Measurements from ENCODE around the gene LIMS2. TPM values are rescaled to one million over a fixed set of nuclear protein-coding genes. Genes with fewer than 3 reads are reported as not detected.

Gene LIMS2
- total RNA-seq, 1 experiment from 2014 or later: 1.8 TPM

GRCh38 chr2:127630096-127630863, 45.0 kb downstream of the LIMS2 start:
- DNase-seq (ENCODE audit: low spot score): no peak
- in situ Hi-C loops (cut with HindIII; ENCODE audit: low sequenced_read_pairs): no loop called here

GRCh38 chr2:127629637-127630036, 45.7 kb downstream of the LIMS2 start:
- DNase-seq (ENCODE audit: low spot score): no peak
- in situ Hi-C loops (cut with HindIII; ENCODE audit: low sequenced_read_pairs): no loop called here

DNA sequence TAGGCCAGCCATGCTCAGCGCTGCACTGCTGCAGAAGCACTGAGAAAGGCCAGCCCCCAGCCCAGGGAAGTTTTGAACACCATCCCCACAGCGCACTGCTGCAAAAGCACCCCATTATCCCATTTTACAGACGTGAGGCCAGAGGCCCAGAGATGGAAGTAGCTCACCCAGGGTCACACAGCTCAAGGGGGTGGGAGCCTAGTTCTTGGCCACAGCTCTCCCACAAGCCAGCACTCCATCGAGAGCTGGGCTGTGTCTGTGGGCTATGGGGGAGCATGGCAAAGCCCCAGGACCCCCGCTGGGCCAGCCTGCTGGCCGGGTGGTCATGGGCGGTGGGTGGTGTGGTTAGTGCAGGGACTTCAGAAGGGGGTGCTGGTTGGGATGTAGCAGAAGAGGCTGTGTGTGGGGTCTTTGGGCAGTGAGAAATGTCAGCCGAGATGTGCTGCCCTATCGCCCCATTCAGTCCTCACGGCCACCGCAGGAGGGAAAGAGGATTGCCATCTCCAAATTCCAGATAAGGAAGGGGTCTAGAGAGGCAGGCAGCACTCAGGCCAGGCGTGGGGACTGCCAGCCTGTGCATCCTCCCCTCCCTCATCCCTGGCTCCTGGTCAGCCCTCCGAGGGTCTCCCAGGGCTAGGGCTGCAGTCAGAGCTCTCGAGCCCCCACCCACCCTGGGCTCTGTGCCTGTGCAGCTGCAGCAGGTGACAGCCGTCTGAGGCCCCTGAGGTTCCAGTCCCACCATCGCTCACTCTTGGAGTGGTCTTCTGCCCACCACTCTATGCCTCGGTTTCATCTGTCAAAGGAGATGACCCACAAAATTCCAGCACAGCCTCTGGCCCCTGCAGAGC, 46.3 kb downstream of the LIMS2 start:
- DNase-seq (ENCODE audit: low spot score): no peak
- in situ Hi-C loops (cut with HindIII; ENCODE audit: low sequenced_read_pairs): no loop called here

- in situ Hi-C loops (cut with HindIII; ENCODE audit: low sequenced_read_pairs): no loop called here
These were observed 47.4 kb downstream of the LIMS2 start for GRCh38 chr2:127627740-127628571.

GRCh38 chr2:127626917-127627739, 48.2 kb downstream of the LIMS2 start:
- no peak for DNase-seq (ENCODE audit: low spot score)

More at GRCh38 chr2:127627740-127628571, 47.4 kb downstream of the LIMS2 start:
- no peak for DNase-seq (ENCODE audit: low spot score)

DNA sequence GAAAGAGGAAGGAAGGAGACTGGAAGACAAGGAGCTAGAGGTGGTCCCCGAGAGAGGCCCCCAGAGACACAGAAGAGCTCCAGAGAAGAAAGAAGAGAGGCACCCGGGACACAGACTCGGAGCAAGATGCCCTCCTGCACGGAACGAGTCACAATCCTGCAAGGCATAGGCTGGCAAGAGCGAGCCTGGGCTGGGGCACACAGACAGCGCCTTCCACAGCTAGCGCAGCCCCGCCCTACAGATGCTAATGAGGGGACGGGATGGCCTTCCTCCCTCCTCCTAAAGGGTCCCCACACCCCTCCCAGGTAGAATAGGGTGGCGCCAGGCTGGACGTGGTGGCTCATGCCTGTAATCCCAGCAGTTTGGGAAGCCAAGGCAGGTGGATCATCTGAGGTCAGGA, 49.2 kb downstream of the LIMS2 start:
- no peak for DNase-seq (ENCODE audit: low spot score)
- in situ Hi-C loops (cut with HindIII; ENCODE audit: low sequenced_read_pairs): no loop called here

More at GRCh38 chr2:127626917-127627739, 48.2 kb downstream of the LIMS2 start:
- in situ Hi-C loops (cut with HindIII; ENCODE audit: low sequenced_read_pairs): no loop called here

GRCh38 chr2:127625572-127625951, 49.8 kb downstream of the LIMS2 start:
- in situ Hi-C loops (cut with HindIII; ENCODE audit: low sequenced_read_pairs): no loop called here
- no peak for DNase-seq (ENCODE audit: low spot score)

DNA sequence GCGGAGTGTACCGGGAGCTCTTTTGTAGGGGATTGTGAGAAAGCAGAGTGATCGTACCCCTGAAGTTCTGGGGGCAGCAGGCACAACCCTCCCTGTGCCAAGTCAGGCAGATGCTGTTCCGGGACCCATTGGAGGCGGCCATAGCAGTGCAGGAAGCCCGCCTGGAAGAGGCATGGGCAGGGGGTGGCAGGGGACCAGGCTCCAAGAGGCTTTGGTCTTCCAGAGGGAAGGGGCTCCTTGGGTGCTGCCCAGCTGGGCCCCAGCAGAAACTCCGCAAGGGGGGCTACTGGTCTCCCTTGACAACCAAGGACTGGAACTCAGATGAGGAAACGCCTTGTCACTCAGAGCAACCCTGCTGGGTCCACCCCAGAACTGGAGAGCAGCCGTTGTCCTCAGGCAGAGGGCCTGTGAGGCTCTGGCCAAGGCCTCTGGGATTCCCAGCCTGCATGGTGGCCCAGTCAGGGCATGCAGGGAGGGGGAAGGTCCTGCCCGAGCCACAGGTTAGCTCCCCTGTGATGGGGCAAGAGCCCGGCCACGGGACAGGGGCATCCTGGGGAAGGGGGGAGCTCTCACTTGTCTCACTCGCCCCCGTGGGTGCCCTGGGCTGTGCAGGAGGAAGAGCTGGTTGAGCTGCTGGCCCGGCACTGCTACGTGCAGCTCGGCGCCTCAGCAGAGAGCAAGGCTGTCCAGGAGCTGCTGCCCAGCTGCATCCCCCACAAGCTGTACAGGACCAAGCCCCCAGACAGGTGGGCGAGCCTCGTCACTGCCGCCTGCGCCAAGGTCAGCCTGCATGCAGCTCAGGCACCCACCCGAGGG, 50.4 kb downstream of the LIMS2 start:
- no peak for DNase-seq (ENCODE audit: low spot score)
- in situ Hi-C loops (cut with HindIII; ENCODE audit: low sequenced_read_pairs): no loop called here

GRCh38 chr2:127624320-127624755, 51.0 kb downstream of the LIMS2 start:
- DNase-seq (ENCODE audit: low spot score): no peak
- in situ Hi-C loops (cut with HindIII; ENCODE audit: low sequenced_read_pairs): no loop called here

DNA sequence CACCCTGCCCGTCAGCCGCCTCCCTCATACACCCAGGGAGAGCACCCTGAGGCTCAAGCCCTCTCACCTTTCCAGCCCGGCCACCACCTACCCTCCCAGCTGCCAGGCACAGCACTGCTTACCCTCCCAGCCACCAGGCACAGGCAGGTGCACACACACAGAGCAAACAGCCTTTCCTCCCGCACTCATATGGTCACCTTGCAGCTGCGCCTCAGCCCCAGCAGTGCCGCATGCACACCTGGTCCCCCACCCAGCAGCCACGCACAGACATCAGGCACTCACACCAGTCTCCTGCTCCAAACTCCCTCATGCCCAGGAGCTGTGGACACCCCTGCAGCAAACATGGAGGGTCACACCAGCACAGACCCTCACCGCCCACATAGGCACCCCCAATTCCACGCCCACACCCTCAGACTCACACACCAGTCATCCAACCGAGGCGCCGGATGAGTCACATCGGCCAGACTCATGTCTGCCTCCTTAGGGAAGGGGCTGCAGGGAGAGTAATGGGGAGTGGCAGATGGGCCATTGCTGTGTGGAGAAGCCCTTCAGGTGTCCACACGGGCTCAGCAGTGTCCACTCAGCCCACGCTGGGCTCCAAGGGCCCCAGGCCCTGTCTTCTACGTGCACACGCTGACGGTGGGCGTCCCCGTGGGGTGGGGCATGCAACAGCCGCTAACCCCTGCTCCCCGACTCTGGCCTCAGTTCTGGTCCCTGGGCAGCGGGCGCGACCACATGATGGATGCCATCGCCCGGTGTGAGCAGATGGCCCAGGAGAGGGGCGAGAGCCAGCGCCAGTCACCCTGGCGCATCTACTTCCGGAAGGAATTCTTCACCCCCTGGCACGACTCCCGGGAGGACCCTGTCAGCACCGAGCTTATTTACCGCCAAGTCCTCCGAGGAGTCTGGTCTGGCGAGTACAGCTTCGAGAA, 51.7 kb downstream of the LIMS2 start:
- DNase-seq (ENCODE audit: low spot score): no peak
- in situ Hi-C loops (cut with HindIII; ENCODE audit: low sequenced_read_pairs): no loop called here

DNA sequence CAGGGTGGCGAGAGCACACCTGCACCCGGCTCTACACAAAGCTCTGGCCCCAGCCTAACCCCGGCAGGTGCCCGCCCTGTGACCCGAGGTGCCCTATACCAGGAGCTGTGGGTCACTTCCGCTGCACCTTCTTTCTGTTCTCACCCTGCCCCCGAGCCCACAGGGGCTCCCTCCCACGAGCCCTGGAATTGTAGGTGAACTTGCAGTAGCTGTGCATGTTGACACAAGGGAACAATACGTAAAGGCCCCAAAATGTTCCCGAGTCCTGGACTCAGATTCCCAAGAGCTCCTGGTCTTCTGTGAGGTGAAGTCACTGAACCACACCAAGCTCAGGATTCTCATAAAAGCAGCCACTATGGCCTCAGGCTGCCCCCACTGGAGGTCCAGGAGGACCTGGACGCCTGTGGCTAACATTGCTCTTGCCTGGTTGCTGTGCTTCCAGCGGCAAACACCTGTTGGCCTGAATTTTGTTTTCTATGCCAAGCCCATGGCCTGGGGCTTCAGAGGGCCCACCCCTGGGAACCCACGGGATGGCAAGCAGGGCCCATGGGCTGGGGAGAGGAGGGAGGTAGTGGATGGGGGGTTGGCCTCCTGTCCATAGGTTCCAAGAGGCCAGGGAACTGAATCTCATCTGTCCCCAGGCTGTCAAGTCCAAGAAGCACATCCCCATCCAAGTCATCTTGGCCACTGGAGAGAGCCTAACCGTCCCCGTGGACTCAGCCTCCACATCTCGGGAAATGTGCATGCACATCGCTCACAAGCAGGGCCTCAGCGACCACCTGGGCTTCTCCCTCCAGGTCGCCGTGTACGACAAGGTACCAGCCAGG, 52.6 kb downstream of the LIMS2 start:
- no peak for DNase-seq (ENCODE audit: low spot score)
- in situ Hi-C loops (cut with HindIII; ENCODE audit: low sequenced_read_pairs): no loop called here

GRCh38 chr2:127621981-127622431, 53.3 kb downstream of the LIMS2 start:
- in situ Hi-C loops (cut with HindIII; ENCODE audit: low sequenced_read_pairs): no loop called here
- no peak for DNase-seq (ENCODE audit: low spot score)

GRCh38 chr2:127620866-127621265, 54.5 kb downstream of the LIMS2 start:
- in situ Hi-C loops (cut with HindIII; ENCODE audit: low sequenced_read_pairs): no loop called here
- DNase-seq (ENCODE audit: low spot score): no peak

GRCh38 chr2:127619877-127620705, 55.2 kb downstream of the LIMS2 start:
- no peak for DNase-seq (ENCODE audit: low spot score)
- in situ Hi-C loops (cut with HindIII; ENCODE audit: low sequenced_read_pairs): no loop called here

GRCh38 chr2:127619203-127619590, 56.1 kb downstream of the LIMS2 start:
- in situ Hi-C loops (cut with HindIII; ENCODE audit: low sequenced_read_pairs): no loop called here
- no peak for DNase-seq (ENCODE audit: low spot score)

All from G401 (cell line).